NCI-H1417 (cell line): ENCODE results near the gene PSPC1.
"Not testable (repeated sequence)": the region's sequence is repeated elsewhere in the genome, so short reads cannot be mapped to it uniquely, and the experiment has no call there.

ENCODE experiments used
- DNase-seq, 3 experiments: peaks; one replicate each; lab custom pipeline; 2025; lab: John Stamatoyannopoulos, UW

Gene PSPC1

GRCh38 chr13:19764237-19764636, 18.5 kb downstream of the PSPC1 start:
- no peak for DNase-seq

GRCh38 chr13:19763618-19764017, 19.1 kb downstream of the PSPC1 start:
- DNase-seq = no peak

- DNase-seq = no peak
Measured at GRCh38 chr13:19759669-19760068, 23.1 kb downstream of the PSPC1 start.

- DNase-seq = no peak
Measured at GRCh38 chr13:19742643-19743042, 40.1 kb downstream of the PSPC1 start.

- no peak for DNase-seq
Measured at GRCh38 chr13:19737844-19738557, 44.7 kb downstream of the PSPC1 start.

- no peak for DNase-seq
Measured at GRCh38 chr13:19726611-19727010, 56.1 kb downstream of the PSPC1 start.

GRCh38 chr13:19725320-19725719, 57.4 kb downstream of the PSPC1 start:
- no peak for DNase-seq

GRCh38 chr13:19720039-19720438, 62.7 kb downstream of the PSPC1 start:
- DNase-seq = no peak

- no peak for DNase-seq
Measured at GRCh38 chr13:19713186-19713965, 69.4 kb downstream of the PSPC1 start.

- DNase-seq = not testable (repeated sequence)
Measured at GRCh38 chr13:19709782-19710181, 73.0 kb downstream of the PSPC1 start.

- not testable (repeated sequence) for DNase-seq
Measured at GRCh38 chr13:19709039-19709438, 73.7 kb downstream of the PSPC1 start.

- DNase-seq = not testable (repeated sequence)
Measured at GRCh38 chr13:19704256-19704655, 78.5 kb downstream of the PSPC1 start.

GRCh38 chr13:19701619-19702018, 81.1 kb downstream of the PSPC1 start:
- DNase-seq = not testable (repeated sequence)

GRCh38 chr13:19700963-19701362, 81.8 kb downstream of the PSPC1 start:
- DNase-seq = not testable (repeated sequence)

- no peak for DNase-seq
Measured at GRCh38 chr13:19695829-19696228, 86.9 kb downstream of the PSPC1 start.

GRCh38 chr13:19695428-19695827, 87.3 kb downstream of the PSPC1 start:
- no peak for DNase-seq

GRCh38 chr13:19691447-19691846, 91.3 kb downstream of the PSPC1 start:
- not testable (repeated sequence) for DNase-seq

- DNase-seq = no peak
Measured at GRCh38 chr13:19685437-19685836, 97.3 kb downstream of the PSPC1 start.

- no peak for DNase-seq
Measured at GRCh38 chr13:19685034-19685433, 97.7 kb downstream of the PSPC1 start.

- DNase-seq = no peak
Measured at GRCh38 chr13:19681517-19681916, 101.2 kb downstream of the PSPC1 start.

GRCh38 chr13:19680751-19681150, 102.0 kb downstream of the PSPC1 start:
- DNase-seq = no peak

- DNase-seq = no peak
Measured at GRCh38 chr13:19676168-19676567, 106.6 kb downstream of the PSPC1 start.

- no peak for DNase-seq
Measured at GRCh38 chr13:19674898-19675297, 107.8 kb downstream of the PSPC1 start.
